ENCODE results near the gene METTL9. TPM values are rescaled to one million over a fixed set of nuclear protein-coding genes. Genes with fewer than 3 reads are reported as not detected.

The METTL9 gene
- total and polyA plus RNA-seq, 3 donors from 2014 or later: 42.4 to 77.5 (median 70.5) TPM

DNA sequence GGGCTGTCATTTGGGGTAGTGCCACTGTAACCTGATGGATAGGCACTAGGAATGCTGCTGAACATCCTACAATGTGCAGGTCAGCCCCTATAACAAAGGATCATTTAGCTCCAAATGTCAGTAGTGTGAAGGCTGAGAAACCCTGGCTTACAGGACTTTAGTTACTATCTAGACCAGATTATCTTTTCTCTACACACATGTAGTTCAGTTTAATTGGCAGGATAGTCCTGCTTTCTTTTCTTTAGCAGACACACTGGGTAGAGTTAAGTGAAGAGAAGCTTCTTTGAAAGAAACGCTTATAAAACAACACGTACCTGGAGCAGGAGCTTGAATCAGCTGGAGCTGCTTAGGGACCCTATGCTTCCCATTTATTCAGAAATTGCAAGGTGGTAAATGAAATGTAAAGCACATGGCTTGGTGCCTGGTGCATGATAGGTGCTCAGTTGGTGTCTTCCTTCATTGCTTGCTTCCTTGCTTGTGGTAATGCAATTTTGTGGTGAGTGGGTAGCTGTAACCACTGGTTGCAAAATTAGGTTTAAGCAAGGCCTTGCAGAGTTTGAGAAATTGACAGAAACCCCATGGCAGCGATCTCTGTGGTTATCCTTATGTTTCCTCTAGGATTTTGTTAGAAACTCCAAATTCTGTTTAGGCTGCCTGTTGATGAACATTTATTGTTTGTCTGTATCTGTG, 9.4 kb downstream of the METTL9 start:
- Histone ChIP-seq H3K27ac (no peak overlapping the region), H3K9me3 (no peaks in the 10 kb centered on the region), H3K4me3 (no peak overlapping the region), H3K36me3 (ENCODE audit: low read depth, missing control alignments) (no peaks in the 10 kb centered on the region), H3K4me1 (peaks cover 13% of the 10 kb centered on the region), H3K27me3 (no peaks in the 10 kb centered on the region)
- 75% methylated on average over 3 of the region's 3 CpGs for WGBS, 2 donors
- DNase-seq: no peak
- TF ChIP-seq POLR2A (IDR thresholded peaks at IDR 0.05): no peak
- TF ChIP-seq, protein P1, sequence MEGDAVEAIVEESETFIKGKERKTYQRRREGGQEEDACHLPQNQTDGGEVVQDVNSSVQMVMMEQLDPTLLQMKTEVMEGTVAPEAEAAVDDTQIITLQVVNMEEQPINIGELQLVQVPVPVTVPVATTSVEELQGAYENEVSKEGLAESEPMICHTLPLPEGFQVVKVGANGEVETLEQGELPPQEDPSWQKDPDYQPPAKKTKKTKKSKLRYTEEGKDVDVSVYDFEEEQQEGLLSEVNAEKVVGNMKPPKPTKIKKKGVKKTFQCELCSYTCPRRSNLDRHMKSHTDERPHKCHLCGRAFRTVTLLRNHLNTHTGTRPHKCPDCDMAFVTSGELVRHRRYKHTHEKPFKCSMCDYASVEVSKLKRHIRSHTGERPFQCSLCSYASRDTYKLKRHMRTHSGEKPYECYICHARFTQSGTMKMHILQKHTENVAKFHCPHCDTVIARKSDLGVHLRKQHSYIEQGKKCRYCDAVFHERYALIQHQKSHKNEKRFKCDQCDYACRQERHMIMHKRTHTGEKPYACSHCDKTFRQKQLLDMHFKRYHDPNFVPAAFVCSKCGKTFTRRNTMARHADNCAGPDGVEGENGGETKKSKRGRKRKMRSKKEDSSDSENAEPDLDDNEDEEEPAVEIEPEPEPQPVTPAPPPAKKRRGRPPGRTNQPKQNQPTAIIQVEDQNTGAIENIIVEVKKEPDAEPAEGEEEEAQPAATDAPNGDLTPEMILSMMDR (IDR thresholded peaks at IDR 0.05): no peak
- intact Hi-C loops (cut with DNase I; ENCODE audit: low total_unique reads): no loop called here

DNA sequence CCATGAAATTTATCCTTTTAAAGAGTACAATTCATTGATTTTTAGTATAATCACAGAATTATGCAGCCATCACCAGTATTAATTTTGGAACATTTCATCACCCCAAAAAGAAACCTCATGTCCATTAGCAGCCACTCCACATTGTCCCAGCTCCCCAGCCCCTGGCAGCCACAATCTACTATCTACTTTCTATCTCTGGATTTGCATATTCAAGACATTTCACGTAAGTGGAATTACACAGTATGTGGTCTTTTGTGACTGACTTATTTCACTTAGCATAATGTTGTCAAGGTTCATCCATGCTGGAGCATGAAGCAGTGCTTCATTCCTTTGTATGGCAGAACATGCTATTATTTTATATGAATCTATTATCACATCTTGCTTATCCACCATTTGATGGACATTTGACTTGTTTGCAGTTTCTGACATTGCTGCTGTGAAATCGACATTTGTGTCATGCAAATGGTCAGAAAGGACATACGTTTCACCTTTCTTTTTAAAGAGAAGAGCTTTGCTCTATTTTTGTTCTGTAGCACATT, 10.7 kb downstream of the METTL9 start:
- Histone ChIP-seq H3K4me3 (no peak overlapping the region), H3K9me3 (no peaks in the 10 kb centered on the region), H3K36me3 (ENCODE audit: low read depth, missing control alignments) (no peaks in the 10 kb centered on the region), H3K27me3 (no peaks in the 10 kb centered on the region), H3K4me1 (peaks cover 10% of the 10 kb centered on the region), H3K27ac (no peak overlapping the region)
- intact Hi-C loops (cut with DNase I; ENCODE audit: low total_unique reads): no loop called here
- DNase-seq: no peak
- 90 to 95% methylated on average over 3 of the region's 3 CpGs for WGBS, 2 donors
- no peak for TF ChIP-seq POLR2A (IDR thresholded peaks at IDR 0.05)
- TF ChIP-seq, protein P1 (IDR thresholded peaks at IDR 0.05): no peak

DNA sequence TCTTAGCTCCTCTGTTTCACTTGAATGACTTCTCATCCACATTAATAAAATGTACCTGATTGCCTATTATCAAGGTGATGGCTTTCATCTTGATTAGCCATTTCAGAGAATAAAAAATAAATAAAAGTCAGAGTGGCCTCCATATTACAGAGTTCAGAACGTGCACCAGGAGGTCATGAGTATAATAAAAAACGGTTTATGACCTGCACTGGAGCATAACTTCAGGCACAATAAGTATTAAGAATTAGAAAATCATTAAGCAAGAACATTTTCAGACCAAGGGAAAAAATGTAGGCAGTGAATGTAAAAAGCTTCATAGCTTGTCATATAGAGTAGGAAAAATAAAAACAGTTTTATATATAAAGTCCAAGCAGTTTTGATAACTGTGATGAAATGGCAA, 11.4 kb downstream of the METTL9 start:
- TF ChIP-seq POLR2A (IDR thresholded peaks at IDR 0.05): no peak
- TF ChIP-seq, protein P1 (IDR thresholded peaks at IDR 0.05): no peak
- DNase-seq: no peak
- peaks cover 10% of the 10 kb centered on the region for H3K4me1 ChIP-seq
- no peak overlapping the region for H3K27ac ChIP-seq
- H3K9me3 ChIP-seq: no peaks in the 10 kb centered on the region
- 58 to 69% methylated on average over 2 of the region's 2 CpGs for WGBS, 2 donors
- intact Hi-C loops (cut with DNase I; ENCODE audit: low total_unique reads): no loop called here
- H3K4me3 ChIP-seq: no peak overlapping the region
- H3K36me3 ChIP-seq (ENCODE audit: low read depth, missing control alignments): no peaks in the 10 kb centered on the region
- H3K27me3 ChIP-seq: no peaks in the 10 kb centered on the region

DNA sequence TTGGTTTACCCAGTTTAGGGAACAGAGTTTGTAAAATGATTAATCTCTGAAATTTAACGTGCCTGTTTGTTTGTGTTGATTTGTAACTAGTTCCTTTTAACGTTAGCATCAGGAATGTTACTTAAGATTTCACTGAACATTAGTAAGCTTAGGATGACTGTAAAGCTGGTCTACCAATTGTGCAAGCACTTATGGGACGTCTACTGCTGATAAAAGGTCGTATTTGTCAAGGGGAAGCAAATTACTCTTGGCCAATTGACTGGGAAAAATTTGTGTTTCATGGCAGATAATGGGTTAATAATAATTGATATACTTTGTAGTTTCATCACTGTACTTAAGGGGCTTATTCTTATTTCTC, 11.8 kb downstream of the METTL9 start:
- H3K9me3 ChIP-seq: no peaks in the 10 kb centered on the region
- WGBS, 2 donors: 53 to 56% methylated on average over 4 of the region's 4 CpGs
- H3K36me3 ChIP-seq (ENCODE audit: low read depth, missing control alignments): no peaks in the 10 kb centered on the region
- no peak overlapping the region for H3K27ac ChIP-seq
- intact Hi-C loops (cut with DNase I; ENCODE audit: low total_unique reads): no loop called here
- peaks cover 10% of the 10 kb centered on the region for H3K4me1 ChIP-seq
- TF ChIP-seq POLR2A (IDR thresholded peaks at IDR 0.05): no peak
- TF ChIP-seq, protein P1 (IDR thresholded peaks at IDR 0.05): no peak
- no peak overlapping the region for H3K4me3 ChIP-seq
- no peaks in the 10 kb centered on the region for H3K27me3 ChIP-seq
- no peak for DNase-seq
